ENCODE measurements around the gene FAM184B. TPM values are rescaled to one million over a fixed set of nuclear protein-coding genes. Genes with fewer than 3 reads are reported as not detected.

FAM184B gene
- total RNA-seq, 1 experiment from 2014 or later = 0.47 TPM

GRCh38 chr4:17778431-17778830 is 3.0 kb downstream of the FAM184B start:
- no peak overlapping the region for H2AFZ ChIP-seq (ENCODE audit: low read length)
- no peaks in the 10 kb centered on the region for H3K36me3 ChIP-seq (ENCODE audit: low read depth, low read length)
- no peak overlapping the region for H3K4me2 ChIP-seq (ENCODE audit: low read length)
- intact Hi-C loops (cut with micrococcal nuclease) = no loop called here
- no peaks in the 10 kb centered on the region for H3F3A ChIP-seq (ENCODE audit: low read length, unreplicated experiment)
- no peak overlapping the region for H3K9ac ChIP-seq (ENCODE audit: low read length)
- no peaks in the 10 kb centered on the region for H3K79me2 ChIP-seq (ENCODE audit: low read length)
- H3K27ac ChIP-seq (ENCODE audit: low read length) = no peak overlapping the region
- CTCF ChIA-PET = no interaction called here
- no peaks in the 10 kb centered on the region for H4K20me1 ChIP-seq (ENCODE audit: low read length)
- H3K27me3 ChIP-seq (ENCODE audit: low read length) = no peaks in the 10 kb centered on the region
- peaks cover 9% of the 10 kb centered on the region for H3K4me1 ChIP-seq (ENCODE audit: insufficient read depth, low read length)
- ATAC-seq (no peak), DNase-seq (no peak)
- TF ChIP-seq CTCF (conservative IDR thresholded peaks at IDR 0.05; ENCODE audit: low read depth, low read length) (no peak), EZH2 (IDR thresholded peaks at IDR 0.05; ENCODE audit: low read length, unreplicated experiment) (no peak), EZH2phosphoT487 (IDR thresholded peaks at IDR 0.05; ENCODE audit: borderline replicate concordance, low read length) (no peak)
- no peak overlapping the region for H3K4me3 ChIP-seq (ENCODE audit: low read length)
- H3K9me2 ChIP-seq (replicated peaks; ENCODE audit: low read length) = no peaks in the 10 kb centered on the region
- no peaks in the 10 kb centered on the region for H3K9me3 ChIP-seq (ENCODE audit: low read length)
- POLR2A ChIA-PET (ENCODE audit: unreplicated experiment) = no interaction called here
- BruUV-seq (replicated peaks) = no TSS peak

- no TSS peak for BruUV-seq (replicated peaks)
- intact Hi-C loops (cut with micrococcal nuclease) = no loop called here
- H3K36me3 ChIP-seq (ENCODE audit: low read depth, low read length) = no peaks in the 10 kb centered on the region
- TF ChIP-seq EZH2phosphoT487 (IDR thresholded peaks at IDR 0.05; ENCODE audit: borderline replicate concordance, low read length) (no peak), EZH2 (IDR thresholded peaks at IDR 0.05; ENCODE audit: low read length, unreplicated experiment) (no peak)
- no peaks in the 10 kb centered on the region for H3F3A ChIP-seq (ENCODE audit: low read length, unreplicated experiment)
- H2AFZ ChIP-seq (ENCODE audit: low read length) = no peak overlapping the region
- DNase-seq = peak; percentile 35
- no peaks in the 10 kb centered on the region for H3K79me2 ChIP-seq (ENCODE audit: low read length)
- ATAC-seq = no peak
- ChIA-PET CTCF (no interaction called here), POLR2A (ENCODE audit: unreplicated experiment) (no interaction called here)
- no peak overlapping the region for H3K9ac ChIP-seq (ENCODE audit: low read length)
- no peak overlapping the region for H3K4me2 ChIP-seq (ENCODE audit: low read length)
- H3K4me3 ChIP-seq (ENCODE audit: low read length) = no peak overlapping the region
- 0 out of 2 replicates have a peak, but pooled peaks cover 8% of the 10 kb centered on the region for H3K4me1 ChIP-seq (ENCODE audit: insufficient read depth, low read length)
- H4K20me1 ChIP-seq (ENCODE audit: low read length) = no peaks in the 10 kb centered on the region
- no peaks in the 10 kb centered on the region for H3K9me3 ChIP-seq (ENCODE audit: low read length)
- H3K9me2 ChIP-seq (replicated peaks; ENCODE audit: low read length) = no peaks in the 10 kb centered on the region
- H3K27me3 ChIP-seq (ENCODE audit: low read length) = no peaks in the 10 kb centered on the region
- no peak overlapping the region for H3K27ac ChIP-seq (ENCODE audit: low read length)
Observed at GRCh38 chr4:17773135-17773698, 8.2 kb downstream of the FAM184B start.

GRCh38 chr4:17771284-17771908 is 10.0 kb downstream of the FAM184B start:
- Histone ChIP-seq H2AFZ (ENCODE audit: low read length) (no peak overlapping the region), H3K4me2 (ENCODE audit: low read length) (no peak overlapping the region), H3K27ac (ENCODE audit: low read length) (no peak overlapping the region), H3K4me1 (ENCODE audit: insufficient read depth, low read length) (0 out of 2 replicates have a peak, but pooled peaks cover 8% of the 10 kb centered on the region), H3K9me3 (ENCODE audit: low read length) (no peaks in the 10 kb centered on the region), H3K9ac (ENCODE audit: low read length) (no peak overlapping the region), H3K4me3 (ENCODE audit: low read length) (no peak overlapping the region), H3K79me2 (ENCODE audit: low read length) (no peaks in the 10 kb centered on the region), H3K27me3 (ENCODE audit: low read length) (no peaks in the 10 kb centered on the region), H3F3A (ENCODE audit: low read length, unreplicated experiment) (no peaks in the 10 kb centered on the region), H3K36me3 (ENCODE audit: low read depth, low read length) (no peaks in the 10 kb centered on the region), H4K20me1 (ENCODE audit: low read length) (no peaks in the 10 kb centered on the region), H3K9me2 (replicated peaks; ENCODE audit: low read length) (no peaks in the 10 kb centered on the region)
- DNase-seq (no peak), ATAC-seq (no peak)
- intact Hi-C loops (cut with micrococcal nuclease) = no loop called here
- TF ChIP-seq CTCF (conservative IDR thresholded peaks at IDR 0.05; ENCODE audit: low read depth, low read length) (no peak), EZH2 (IDR thresholded peaks at IDR 0.05; ENCODE audit: low read length, unreplicated experiment) (no peak), EZH2phosphoT487 (IDR thresholded peaks at IDR 0.05; ENCODE audit: borderline replicate concordance, low read length) (no peak)
- ChIA-PET CTCF (no interaction called here), POLR2A (ENCODE audit: unreplicated experiment) (no interaction called here)
- BruUV-seq (replicated peaks) = no TSS peak
